GM21576 (cell line): ENCODE results near the gene DMBX1.

Source experiments
- ATAC-seq: cut with Tn5 transposase; IDR thresholded peaks from one replicate; pipeline ENCODE4 v1.9.1; 2021; ENCODE audit warnings: mild to moderate bottlenecking, moderate library complexity; ENCODE audit not compliant: unreplicated experiment

DMBX1 gene

DNA sequence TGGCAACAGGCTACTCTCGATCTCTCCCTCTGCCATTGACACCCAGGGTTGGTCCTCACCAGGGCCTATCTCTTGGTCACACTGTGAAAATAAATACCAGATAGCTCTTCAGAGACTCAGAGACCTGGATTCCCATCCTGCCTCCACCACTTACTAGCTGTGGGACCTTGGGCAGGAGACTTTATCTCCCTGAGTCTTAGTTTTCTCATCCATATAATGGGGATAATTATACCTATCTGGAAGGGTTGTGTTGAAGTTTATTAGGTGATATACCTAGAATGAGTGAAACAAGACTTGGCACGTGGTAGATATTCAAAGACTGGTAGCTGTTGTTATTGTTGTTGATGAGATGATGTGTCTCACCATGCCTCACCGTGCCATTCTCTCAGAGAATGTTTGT, 7.4 kb downstream of the DMBX1 start:
- ATAC-seq: no peak

DNA sequence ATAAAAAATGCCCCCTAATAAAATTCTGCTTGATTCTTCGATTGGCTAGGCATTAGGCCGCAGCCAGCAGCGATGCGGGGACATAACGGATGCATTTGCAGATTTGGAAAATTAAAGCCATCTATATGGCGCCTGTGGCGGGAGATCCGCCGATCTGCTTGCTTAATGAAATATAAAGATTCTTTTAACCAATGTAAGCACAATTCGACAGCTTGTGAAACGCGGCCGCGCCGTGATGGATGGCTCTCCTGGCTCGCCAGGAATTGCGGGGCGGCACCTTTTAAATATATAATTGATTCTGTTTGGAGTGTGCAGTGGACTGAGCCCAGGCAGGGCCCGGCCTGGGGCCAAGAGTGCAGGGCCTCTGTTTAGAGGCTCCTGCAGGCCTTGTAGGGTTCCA, 8.0 kb downstream of the DMBX1 start:
- ATAC-seq: no peak

DNA sequence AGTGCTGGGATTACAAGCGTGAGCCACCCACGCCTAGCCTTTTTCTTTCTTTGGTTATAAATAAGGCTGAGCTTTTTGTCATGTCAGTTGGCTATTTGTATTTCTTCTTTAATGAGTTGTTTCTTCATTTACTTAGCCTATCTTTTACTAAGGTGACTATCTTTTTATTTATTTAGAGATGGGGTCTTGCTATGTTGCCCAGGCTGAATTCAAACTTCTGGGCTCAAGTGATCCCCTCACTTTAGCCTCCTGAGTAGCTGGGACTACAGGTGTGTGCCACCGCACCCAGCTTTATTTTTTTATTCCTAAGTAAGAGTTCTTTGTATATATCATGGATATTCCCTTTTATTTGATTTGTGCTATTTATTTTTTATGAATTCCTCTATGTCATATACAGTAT, 11.9 kb downstream of the DMBX1 start:
- no peak for ATAC-seq

DNA sequence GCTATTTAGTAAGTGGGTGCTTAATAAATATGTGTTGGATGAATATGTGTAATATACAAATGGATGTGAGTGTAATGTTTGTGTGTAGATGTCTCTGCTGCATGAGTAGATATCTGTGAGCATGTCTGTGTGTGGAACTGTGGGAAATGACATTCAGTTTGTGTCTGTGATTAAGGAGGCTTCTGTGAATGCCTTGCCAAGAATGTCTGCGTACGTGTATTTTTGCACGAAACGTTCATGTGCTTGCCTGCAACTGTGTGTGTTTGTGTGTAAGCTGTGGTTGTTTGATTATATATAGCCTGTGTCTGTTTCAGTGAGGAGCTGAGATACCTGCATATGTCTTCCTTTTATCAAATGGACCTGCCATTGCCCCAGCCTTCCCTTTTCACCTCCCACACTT, 13.8 kb downstream of the DMBX1 start:
- no peak for ATAC-seq

DNA sequence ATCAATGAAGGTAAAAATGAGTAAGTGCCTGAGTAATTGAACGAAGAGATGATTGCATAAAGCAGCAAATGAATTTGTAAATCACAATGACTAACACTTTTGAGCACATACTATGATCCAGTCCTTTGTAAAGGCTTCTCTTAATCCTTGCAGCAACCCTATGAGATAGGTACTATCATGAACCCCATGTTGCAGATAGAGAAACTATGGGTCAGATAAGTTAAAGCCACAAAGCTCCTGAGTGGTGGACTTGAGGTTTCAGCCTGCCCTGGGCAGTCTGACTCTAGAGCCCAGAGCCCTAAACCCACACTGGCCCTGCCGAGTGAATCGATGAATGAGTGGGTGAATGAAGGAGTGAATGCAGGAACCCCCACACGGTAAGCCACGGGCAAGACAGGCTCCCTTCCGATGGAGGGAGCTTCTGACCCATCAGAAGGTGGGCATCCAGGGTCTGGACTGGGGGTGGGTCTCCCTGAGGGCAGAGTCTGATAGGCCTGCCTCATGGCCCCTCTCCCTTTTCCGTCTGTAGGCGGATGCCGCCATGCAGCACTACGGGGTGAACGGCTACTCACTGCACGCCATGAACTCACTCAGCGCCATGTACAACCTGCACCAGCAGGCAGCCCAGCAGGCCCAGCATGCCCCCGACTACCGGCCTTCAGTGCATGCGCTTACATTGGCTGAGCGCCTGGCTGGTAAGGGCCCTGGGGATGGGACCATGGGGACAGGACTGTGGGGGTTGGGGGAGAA, 17.0 kb downstream of the DMBX1 start:
- ATAC-seq: no peak

DNA sequence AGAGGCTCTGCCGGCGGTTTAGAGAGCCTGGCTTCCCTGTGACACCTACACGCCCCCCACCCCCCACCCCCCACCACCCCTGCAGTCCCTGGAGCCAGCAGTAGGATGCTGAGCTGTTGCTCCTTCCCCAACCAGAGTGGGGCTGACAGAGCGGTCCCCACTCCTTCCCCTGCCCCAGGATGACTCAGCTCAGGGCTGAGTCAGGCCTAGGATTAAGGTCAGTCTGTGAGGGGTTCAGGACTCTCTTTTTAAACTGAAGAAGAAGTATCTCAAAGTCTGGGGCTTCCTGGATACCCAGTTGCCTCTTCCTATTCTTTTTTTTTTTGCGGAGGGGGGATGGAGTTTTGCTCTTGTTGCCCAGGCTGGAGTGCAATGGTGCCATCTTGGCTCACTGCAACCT, 19.1 kb downstream of the DMBX1 start:
- no peak for ATAC-seq

DNA sequence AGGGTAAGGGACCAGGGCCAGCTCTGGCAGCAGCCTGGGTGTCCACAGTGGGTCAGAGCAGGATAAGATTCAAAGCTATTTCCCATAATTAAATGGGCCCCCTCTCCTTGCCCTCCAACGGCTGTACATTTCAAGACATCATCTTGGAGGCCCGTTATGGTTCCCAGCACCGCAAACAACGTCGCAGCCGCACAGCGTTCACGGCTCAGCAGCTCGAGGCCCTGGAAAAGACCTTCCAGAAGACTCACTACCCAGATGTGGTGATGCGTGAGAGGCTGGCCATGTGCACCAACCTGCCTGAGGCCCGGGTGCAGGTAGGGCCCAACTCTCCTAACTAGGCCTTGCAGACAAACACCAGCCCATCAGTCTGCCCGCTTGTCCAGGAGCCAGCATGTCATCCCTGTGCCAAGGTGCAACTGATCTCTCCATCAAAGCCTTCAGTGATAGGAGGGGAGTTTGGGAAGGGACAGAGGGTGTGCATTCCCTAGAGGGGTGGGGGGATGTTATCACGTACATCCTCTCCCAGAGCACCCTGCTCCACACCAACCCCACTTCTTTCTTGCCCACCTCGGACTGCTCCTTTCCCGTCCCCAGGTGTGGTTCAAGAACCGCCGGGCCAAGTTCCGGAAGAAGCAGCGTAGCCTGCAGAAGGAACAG, 20.8 kb downstream of the DMBX1 start:
- ATAC-seq: no peak

DNA sequence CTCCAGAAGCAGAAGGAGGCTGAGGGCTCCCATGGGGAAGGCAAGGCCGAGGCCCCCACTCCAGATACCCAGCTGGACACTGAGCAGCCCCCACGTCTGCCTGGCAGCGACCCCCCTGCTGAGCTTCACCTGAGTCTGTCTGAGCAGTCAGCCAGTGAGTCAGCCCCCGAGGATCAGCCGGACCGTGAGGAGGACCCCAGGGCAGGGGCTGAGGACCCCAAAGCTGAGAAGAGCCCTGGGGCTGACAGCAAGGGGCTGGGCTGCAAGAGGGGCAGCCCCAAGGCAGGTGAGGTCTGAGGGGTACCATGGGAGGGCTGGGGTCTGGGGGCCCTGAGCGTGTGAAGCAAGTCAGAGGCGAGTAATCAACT, 21.3 kb downstream of the DMBX1 start:
- ATAC-seq: no peak

DNA sequence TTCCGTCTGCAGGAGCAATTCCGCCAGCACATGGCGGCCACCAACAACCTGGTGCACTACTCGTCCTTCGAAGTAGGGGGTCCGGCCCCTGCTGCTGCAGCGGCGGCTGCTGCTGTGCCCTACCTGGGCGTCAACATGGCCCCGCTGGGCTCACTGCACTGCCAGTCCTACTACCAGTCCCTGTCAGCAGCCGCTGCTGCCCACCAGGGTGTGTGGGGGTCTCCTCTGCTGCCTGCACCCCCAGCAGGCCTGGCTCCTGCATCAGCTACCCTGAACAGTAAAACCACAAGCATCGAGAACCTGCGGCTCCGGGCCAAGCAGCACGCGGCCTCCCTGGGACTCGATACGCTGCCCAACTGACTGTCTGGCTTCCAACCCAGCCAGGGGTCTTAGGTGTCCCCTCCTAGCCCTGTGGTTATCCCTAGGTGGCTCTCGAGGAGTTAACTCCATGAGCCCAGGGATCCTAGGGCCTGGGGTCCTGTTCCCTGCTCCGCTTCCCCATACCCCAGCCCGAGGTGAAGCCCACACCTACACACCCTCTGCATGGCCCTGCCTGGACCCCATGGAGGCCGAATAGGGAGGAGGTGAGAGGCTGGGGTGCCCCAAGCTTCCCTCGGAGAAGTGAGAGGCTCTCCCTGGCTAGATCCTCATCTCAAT, 22.6 kb downstream of the DMBX1 start:
- ATAC-seq: no peak

DNA sequence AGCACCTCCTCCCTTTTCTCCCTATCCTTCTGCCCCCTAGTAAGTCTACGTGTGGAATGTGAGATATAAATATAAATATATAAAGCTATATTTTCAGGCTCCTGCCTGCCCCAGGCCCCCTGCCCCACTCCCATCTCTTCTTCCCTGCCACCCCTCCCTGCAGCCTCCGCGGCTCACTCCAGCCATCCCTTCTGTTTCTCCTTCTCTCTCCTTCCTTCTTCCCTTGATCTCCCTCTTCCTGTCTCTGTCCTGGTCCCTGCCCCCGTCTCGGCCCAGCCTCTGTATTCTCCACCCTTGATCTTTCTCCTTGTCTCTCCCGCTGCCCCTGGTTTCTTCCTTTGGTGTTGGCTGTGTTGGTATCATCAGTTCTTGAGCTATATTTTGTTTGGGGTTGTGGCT, 23.2 kb downstream of the DMBX1 start:
- ATAC-seq: no peak

DNA sequence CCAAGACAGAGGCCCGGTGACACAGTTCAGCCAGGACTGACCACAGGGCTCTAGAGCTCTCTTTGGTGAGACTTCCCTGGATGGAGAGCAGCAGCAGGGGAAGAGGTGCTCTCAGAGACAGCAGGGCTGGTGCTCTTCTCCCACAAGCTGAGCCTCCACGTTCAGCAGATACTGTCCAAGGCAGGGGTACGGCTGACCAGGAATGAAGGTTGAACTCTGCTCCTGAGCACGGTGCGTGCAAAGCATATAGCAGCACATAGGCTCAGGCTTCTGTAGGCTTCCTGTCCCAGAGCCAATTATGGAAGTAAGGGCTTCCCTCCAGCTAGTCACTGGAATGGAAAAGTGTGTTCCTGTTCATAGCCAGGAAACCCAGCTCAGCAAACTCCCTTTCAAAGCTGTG, 23.9 kb downstream of the DMBX1 start:
- ATAC-seq: no peak

DNA sequence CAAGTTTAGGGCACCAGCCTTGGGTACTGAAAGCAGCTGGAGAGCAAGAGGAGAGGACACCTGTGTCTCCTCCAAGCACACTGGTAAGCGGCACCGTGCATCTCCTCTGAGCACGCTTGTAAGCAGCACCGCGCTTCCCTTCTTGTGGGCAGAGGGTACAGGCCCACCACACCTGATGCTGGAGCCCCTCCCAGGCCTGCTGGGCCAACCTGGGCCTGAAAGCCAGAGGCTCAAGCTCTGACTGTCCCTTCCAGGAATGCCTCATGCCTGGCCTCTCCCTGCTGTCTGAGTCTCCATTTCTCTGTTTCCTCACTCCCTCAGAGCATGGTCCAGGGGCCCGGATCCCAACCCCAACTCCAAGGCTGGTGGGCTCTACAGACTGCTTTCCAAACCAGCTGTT, 25.9 kb downstream of the DMBX1 start:
- no peak for ATAC-seq

DNA sequence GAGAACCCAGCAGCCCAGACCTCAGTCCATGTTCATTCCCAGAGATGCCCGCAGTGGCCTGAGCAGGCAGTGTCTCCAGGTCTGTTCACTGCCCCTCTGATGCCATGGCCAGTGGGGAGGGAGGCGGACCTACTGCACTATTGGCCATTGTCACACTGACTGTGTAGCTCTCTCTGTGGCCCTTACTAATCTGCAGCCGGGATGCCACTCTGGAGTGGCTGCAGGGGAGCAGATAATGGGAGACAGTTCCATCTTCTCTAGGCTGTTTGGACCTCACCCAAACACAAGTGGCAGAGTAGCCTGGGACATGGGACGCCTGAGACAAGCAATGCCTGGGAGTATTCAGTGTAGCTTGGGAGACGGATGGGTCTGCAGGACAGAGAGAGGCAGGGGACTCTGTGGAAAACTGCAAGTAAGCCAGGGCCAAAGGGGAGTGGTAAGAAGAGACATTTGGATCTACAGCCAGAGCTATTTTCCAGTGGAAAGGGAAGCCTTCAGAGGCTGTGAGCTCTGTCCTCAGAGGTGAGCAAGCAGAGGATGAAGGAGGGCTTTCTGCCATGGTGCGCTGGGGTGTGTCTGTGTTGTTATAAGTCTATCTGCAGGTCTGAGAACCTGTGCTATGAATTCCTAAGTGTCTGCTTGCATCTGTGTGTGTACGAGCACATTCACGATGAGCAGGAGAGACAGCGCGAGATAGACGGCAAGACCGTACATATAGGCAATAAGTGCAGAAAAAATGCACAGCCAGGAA, 26.7 kb downstream of the DMBX1 start:
- ATAC-seq: no peak

DNA sequence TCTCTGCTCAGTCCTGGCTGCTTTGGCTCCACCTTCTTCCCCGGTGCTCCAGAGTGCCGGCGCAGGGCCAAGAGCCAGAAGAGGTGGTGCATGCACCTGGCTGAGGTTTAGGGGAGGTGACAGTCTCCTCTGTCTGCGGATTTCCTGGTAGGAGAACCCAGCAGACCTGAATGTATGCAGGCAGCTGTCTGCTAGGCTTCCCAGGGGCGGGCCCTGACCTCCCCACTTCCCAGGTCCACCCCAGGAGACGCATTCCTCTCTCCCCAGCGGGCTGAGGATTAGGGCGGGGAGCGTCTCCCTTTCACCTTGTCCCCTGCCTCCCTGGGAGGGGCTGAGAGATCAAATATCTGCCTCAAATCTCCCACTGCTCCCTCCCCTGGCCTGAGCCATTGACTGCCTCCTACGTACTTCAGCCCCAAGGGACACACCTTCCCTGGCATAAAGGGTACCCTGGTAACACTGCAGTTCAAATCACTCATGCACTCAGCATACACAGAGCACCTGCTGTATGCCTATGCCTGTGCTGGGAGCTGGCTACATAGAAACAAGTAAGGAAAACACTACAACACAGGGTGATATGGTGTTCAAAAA, 27.5 kb downstream of the DMBX1 start:
- ATAC-seq: no peak

DNA sequence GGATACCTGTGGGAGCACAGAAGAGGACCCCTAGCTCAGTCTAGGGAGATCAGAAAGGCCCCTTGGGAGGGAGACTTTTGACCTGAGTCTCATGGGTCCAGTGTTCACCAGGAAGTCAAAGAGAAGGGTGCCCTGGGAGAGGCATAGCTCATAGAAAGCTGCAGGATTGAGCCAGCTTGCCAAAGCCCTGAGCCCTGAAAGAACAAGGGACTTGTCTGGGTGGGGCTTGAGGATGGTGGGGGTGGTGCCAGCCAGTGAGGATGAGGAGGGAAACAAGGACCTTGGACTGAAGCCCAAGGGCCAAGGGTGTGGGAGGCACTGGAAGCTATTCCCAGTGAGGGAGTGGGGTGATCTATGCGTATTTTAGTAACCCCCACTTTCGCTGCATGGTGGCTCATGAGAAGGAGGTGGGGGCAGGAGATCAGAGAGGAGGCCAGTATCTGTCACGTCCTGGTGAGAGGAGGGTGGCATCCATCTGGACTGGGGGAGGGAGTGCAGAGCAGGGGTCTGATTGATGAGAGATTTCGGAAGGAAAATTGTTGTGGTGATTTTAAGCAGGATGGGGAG, 28.4 kb downstream of the DMBX1 start:
- no peak for ATAC-seq

DNA sequence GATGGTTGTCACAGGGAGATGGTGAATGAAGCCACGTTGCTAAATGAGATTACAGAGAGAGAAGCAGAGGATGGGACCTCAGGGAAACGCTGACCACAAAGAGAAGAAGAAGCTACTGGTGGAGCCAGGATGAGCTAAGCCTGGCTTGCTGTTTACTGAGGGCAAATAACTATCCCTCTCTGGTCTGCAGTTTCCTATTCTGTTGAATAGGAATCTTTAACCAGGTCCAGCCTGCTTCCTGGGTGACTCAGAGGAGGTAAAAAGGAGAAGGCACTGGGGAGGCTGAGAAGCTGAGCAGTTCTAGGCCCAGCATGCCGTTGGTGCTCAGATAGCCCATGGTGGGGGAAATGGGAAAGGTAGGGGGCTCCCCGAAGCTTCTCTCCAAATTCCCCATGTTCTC, 29.6 kb downstream of the DMBX1 start:
- no peak for ATAC-seq

DNA sequence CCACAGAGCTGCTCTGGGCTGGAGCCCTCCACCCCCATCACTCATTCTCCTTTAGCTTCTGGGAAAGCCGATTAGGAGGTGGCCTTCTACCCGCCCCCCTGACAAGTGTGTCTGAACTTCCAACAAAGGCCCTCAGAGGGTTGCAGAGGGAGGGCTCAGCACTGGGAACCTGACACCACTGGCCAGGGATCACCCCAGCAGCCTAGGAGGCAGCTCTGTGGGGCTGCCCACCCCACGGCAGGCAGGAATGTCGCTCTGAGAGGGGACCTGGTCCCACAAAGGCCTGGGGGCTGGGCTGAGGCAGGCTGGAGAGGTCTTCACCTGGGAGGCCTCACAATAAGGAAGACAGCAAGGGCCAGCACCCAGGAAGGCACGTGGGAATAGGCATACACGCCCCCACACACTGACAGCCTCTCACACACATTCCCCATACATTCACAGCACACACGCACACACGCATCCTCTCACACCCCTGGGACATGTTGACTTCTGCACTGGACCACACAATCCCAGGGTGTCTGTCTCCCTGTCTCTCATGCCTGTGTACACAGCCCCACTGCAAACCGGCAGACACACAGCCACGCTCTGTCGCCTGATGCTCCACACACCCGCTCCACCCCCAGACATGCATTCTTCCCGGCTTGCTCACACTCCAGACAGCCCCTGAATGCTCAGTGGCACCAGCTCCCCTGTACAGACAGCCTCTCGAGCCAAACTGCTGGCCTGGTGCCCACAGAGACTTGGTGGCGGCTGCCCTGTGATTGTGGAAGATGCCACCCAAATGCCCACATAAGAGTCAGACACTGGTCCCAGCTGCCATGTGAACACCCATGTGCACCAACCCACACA, 30.7 kb downstream of the DMBX1 start:
- ATAC-seq: no peak

DNA sequence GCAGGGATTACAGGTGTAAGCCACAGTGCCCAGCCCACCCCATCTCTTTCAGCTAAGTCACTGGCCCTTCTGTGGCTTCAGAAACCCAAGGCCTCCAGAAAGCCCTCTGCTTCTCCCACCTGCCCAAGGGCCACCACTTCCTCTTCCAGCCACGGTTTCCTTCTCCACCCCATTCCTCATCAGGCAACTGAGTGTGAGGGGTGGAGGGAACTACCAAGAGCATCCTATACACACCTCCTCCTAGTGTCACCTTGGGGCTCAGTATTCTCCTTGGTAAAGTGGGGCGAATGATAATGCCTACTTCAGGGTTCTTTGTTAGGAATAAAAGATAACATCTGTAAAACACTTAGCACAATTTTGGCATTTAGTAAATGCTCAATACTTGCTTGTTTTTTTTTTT, 31.8 kb downstream of the DMBX1 start:
- no peak for ATAC-seq

DNA sequence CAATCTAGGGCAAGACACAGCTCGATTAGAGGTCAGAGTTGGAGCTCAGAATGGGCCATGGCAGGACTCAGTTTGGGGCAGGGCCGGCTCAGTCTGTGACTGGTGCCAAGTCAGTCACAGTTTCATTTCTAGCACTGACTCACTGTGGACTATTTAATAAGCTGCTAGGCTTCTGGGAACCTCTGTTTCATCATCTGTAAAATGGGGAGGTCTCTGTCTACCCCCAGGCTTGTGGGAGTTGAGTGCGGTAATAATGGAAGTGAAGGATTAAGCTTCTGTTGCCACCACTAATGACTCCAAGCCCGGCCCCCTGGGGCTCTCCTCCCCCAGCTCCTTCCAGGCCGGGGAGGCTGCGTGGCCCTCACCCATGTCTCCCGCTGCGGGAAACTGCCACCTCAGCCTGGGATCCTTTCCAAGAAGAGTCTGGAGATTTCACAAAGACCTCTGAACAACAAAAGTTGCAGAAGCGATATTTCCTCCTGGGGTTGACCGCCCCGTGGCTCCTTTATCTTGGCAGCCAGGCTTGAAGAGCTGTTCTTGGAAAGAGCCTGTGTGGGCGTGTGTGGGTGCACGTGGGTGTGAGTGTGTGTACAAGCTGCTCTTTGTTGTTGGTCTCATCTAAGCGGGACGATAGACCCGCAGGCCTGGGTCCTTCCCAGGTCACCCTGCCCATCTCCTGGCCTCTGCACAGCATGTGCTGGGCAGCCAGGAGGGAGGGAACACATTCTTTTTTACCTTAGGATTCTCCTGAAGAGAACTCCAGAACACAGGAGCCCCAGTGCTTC, 32.7 kb downstream of the DMBX1 start:
- no peak for ATAC-seq
